Measurements from ENCODE around the gene TTC22.

Gene TTC22

DNA sequence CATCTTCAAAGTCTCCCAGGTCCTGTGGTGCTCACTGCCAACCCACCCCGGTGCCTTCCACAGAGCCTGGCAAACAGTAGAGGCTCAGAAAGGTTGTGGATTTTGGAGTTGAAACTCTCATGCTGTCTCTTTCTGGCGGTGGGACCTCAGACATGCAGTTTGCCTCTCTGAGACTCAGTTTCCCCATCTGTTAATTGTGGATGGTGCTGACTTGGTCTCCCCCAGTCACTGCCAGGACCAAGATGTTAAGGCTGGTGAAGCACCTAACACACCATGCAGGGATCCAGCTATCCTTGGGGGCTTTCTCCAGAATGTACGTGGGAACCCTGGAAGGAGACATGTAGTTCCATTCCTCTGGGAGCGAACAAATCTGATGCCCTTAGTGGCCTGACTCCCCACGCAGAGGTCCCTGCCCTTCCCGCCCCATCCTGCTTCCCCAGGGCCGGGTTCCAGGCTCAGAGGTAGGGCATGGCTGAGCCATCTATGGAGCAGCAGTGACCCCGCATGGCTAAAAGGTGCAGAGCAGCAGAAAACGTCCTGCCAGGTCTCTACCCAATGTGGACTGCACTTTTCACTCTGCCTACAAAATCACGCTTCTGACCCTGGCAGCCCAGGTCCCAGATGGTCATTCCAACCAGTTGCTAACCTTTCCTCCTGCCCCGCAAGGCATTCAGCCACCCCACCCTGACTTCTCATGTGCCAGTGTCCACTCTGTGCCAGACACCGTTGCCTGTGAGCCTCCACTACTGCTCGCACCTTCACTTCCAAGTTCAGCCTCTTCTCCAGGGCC is 9.2 kb upstream of the TTC22 start:
- in situ Hi-C loops (cut with MboI; ENCODE audit: low sequenced_read_pairs): no loop called here

DNA sequence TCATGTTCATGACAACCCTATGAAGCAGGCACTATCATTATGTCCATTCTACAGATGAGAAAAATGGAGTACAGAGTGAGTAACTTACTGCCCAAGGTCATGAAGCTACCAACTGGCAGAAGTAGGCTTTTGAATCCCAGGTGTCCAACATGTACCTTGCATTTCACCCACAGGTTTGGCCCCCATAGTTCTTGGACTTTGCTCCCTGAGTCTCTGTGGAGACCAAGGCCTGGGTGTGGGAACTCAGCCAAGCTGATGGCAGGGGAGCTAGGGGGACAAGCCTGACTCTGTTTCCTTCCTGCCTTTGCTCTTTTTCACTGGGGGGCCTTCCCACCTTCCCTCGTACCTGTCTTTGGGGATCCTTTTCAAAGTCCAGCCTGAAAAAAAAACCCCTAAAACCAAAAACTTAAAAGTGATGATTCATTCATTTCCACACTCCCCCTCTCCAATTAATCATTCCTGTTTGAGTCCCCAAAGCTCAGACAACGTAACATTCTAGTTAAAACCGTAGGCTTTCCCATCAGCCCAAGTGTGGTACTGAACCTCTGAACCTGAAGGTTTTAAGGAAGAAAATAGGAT is 8.5 kb upstream of the TTC22 start:
- in situ Hi-C loops (cut with MboI; ENCODE audit: low sequenced_read_pairs): no loop called here

DNA sequence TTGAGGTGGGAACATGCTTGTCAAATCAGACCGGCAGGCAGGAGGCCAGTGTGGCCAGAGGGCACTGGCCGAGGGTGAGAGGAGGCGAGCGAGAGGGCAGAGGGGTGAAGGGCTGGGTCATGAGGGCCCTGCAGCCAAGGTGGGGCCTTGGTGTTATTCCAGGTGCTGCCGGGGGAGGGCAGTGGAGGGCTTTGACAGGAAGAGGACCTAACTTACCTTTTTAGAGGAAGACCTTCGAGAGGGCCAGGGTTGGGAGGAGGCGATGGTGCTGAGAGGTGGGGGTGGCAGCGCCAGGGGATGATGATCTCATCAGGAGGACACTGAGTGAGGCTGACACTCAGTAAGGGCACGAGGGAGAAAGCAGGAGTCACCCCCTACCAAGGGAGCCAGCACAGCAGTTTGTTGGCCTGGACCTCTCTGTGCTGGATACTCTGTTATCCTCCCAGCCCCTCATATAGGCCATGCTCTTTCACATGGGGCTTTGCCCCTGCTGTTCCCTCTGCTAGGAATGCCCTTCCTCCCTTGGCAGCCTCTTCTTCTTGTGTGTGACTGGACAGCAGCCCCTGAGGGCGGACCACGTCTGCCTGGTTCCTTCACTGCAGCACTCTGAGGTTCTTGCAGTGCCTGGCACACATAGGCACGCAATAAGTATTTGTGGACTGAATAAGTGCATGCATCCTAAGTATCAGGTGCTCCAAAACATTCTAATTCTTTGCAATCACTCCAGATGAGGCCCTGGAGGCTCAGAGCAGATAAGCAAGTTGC is 7.5 kb upstream of the TTC22 start:
- in situ Hi-C loops (cut with MboI; ENCODE audit: low sequenced_read_pairs): no loop called here

DNA sequence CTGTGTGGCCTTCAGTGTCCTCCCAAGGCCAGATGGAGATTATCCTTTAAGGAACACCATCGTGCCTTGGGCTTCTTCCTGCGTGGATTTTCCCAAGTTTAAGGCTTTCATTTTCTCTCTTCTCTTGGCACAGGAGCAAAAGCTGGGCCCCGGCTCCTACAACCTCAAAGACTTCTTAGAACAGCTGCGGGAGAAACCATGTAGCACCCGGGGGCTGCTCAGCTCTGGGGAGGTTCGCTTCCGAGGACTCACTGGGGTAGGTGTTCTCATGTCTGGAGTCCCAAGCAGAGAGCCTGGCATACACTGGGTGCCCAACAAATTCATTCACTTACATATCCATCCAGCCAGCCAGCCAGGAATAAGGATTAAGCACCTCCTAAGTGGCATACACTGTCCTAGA is 6.6 kb upstream of the TTC22 start:
- in situ Hi-C loops (cut with MboI; ENCODE audit: low sequenced_read_pairs): no loop called here

DNA sequence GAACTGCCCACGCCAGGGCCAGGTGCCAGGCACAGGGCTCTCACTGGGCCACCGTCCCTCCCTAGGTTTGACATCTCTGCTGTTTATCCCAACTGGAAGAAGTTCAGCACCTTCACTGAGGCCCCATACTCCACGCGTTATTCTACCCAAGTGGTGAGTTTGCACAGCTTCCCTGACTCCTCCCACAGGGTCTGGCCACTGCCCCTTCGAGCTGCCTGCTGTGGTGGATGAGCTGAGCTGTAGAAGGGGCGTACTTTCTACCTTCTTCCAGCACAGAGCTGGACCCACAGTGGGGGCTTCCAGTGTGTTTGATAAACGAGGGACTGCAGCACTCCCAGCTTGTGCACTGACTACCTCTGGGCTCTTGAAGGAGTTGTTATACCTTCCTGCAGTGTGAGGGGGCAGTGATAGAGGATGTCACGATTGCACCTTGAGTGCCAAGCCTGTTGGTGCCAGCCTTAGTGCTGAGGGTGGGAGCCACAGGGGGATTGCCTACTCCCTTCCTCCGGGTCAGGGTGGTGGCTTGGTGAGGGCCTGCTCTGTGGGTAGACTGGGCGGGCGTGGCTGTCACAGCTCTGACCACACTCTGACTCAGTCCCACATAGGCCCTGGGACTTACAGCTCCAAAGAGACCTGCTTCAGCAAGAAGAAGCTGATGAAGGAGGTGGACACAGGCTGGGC is 5.9 kb upstream of the TTC22 start:
- in situ Hi-C loops (cut with MboI; ENCODE audit: low sequenced_read_pairs): no loop called here

DNA sequence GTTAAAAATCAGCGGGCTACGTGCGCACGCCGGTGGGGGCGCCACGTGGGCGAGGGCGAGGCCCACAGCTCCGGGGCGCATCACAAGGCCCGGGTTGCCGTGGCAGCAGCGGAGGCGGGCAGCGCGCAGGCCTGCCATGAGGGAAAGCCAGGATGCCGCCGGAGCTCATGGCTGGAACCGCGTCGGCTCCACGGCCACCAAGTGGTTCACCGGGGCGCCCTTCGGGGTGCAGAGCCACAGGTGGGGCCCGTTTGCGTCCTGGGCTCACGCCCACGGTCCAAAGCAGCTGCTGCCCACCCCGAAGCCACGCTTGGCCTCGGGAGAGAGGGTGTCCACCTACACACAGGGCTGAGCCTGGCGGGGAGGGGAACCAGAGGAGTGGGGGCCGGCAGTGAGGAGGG is 4.9 kb upstream of the TTC22 start:
- in situ Hi-C loops (cut with MboI; ENCODE audit: low sequenced_read_pairs): no loop called here

DNA sequence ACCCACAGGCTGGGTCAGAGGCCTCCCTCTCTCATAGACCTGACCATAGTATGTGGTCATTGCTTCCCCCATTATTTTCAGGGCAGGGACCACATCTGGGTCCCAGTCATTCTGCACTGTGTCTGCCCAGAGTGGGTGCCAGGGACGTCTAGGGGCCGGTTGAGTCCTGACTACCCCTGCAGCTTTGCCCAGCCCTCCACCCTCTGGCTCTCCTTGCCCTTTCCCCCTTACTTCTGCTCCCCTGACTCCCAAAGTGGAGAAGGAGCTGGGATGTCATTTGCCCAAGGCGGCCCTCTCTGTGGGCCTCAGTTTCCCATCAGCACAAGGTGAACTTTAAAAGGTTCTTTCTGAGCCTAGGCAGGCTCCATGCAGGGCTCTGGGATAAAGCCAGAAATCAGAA is 4.3 kb upstream of the TTC22 start:
- in situ Hi-C loops (cut with MboI; ENCODE audit: low sequenced_read_pairs): no loop called here

DNA sequence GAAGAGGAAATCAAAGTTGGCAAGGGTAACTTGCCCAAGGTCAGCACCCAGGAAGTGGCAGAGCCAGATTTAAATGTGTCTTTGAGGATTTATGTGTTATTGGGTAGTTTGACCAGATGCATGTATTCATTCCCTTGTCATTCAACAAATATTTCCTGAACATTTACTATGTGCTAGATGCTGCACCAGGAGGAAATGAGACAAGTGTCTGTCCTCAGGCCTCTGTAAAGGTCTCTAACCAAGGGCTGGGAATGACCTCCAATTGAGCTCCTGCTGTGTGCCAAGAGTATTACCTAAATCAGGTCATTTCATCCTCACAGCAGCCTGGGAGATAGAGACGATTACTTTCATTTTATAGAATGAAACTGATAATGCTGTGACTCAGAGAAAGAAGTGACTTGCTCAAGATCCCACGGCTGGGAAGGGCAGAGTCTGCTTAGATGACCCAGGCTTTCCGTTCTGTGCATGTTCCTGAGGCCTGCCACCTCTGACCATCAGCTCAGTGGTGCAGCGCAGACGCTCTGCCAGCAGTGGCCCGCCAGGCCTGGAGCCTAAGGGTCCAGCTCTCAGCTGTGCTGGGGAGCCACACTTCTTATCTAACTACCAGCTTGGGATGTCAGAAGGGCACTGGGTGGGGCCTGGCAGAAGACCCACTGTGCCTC is 3.5 kb upstream of the TTC22 start:
- in situ Hi-C loops (cut with MboI; ENCODE audit: low sequenced_read_pairs): no loop called here

DNA sequence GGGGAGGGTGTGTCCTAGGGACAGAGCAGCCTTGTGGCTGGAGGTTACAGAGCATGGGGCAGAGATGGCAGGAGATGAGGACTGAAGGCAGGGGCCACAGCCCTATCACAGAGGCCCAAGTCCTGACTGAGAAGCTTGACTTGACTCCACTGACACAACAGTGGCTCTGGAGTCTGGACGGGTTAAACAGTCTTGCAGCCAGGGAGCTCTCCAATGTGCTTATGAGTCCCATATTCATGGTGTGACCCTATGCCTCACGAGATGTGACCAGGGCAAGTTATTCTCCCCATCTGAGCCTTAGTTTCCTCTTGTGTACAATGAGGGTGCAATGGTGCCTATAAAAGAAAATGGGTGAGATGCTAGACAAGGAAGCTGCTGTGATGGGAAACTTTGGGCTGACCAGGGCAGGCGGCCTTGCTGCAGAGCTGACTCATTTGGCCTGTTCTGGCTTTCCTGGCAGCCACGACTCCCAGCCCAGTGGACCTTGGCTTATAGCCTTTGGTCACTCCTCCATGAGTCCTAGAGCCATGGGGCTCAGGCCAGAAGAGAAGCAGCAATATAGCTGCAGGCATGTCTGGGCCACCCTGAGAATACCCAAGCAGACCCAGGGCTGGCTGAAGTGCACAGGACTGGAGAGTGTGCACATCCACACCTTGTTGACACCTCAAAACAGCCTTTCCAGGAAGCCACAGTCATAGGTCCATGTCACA is 2.8 kb upstream of the TTC22 start:
- in situ Hi-C loops (cut with MboI; ENCODE audit: low sequenced_read_pairs): no loop called here

DNA sequence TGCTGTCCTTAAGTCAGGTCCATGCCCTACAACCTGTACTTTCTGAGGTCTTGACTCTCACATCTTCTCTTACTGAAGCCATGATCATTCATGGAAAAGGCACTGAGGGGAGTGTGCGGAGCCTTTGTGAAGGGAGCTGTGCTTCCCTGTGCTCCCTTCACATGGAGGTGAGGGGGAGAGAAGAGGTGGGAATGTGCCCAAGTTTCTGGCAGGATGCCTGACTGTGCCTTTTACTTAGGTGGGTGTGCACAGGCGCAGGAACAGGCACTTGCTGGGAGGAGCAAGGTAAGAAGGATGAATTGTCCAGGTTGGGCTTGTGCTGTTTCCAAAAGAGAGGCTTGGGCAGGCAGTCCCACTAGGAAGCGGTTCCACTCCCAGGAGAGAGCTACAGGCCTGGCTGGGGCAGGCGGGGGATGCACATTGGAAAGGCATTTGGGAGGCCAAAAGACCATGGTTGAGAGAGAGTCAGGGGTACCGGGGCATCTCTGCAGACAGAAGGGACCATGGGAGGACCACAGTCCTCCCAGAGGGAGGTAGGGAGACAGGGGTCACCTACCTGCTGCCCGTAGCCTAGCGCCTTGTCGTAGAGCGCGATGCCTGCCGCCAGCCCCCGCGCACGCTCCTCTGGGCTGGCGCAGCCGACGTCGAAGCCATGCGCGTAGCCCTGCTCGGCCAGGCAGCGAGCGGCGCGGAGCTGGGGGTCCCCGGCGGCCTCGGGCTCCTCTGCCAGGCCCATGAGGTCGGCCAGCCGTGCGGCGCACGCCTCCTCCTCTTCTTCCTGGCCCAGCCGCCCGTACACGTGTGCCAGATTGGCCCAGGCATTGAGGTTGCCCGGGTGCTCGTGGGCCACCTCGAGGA is 853 bp downstream of the TTC22 start:
- in situ Hi-C loops (cut with MboI; ENCODE audit: low sequenced_read_pairs): no loop called here

DNA sequence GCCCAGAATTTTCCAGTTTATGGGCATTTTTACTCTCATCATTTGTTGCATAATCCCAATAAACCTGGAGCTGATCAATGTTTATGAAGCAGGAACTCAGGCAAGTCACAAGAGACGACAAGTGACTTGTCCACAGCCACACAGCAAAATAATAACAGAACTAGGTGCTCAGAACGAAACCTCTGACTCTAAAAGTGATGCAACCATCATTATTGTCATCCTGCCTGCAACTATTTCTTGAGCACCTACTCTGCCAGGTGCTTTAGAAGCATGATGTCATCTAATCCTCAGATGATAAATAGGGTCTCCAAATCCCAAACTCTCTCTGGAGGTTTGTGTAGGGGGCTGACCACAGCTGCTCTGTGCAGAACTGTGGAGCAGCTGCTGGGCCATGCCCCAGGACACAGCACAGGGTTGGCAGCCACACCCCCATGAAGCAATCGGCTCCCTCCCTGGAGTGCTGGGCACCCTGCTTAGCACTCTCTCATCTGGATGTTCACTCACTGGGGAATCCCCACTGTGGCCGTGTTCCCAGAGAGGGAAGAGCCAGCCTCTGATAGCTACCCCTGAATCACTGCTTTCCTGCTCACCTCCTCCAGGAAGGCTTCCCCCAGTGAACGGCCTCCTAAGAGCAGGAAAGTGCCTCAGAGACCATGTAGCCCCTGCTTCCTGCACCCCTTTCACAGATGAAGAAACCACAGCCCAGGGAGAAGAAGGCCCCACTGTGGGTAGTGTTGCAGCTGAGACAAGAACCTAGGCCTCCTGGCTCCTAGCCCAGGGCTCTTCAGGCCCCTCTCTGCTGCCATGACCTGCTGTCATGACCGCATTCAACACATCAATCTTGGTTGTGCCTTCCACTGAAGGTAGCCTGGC is 2.1 kb downstream of the TTC22 start:
- in situ Hi-C loops (cut with MboI; ENCODE audit: low sequenced_read_pairs): loop anchor here (25.0 kb wide), 1 partner anchor 737 kb away; the partner anchor contains the start of genes TCEANC2 and TMEM59

DNA sequence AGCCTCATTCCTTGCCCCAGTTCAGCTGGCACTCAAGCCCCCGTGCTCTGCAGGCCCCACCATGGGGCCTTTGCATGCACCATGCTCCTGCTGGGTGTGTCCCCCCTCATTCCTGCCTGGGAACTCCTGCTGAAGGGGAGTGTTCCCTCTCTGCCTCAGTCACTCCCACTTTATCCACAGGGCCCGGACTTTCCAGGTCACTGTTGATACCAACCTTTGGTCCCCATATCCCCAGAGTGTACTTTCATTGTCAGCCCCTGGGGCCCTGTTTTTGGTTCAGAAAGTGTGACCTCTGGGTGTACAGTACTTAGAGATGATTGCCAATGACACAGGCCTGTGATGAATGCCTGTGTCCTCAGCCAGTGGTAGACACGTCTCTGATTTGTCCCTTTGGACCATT is 2.9 kb downstream of the TTC22 start:
- in situ Hi-C loops (cut with MboI; ENCODE audit: low sequenced_read_pairs): loop anchor here (25.0 kb wide), 1 partner anchor 736 kb away; the partner anchor contains the start of genes TCEANC2 and TMEM59

DNA sequence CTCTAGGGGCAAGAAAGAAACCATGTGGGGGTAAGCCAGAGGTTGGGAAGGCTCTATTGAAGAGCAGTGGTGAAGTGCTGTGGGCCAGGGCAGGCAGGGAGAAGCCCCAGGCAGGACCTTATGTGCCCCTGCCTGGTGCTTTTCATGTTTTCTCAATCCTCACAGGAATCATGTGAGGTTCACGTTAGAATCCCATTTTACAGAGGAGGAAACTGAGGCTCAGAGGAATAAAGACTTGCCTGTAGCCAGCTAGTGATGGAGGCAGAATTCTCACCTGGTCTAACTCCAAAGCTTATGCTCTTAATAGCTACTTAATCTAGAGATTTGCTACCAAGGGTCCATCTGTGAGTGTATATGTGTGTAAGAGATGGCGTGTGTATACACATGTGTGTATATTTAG is 4.2 kb downstream of the TTC22 start:
- in situ Hi-C loops (cut with MboI; ENCODE audit: low sequenced_read_pairs): loop anchor here (25.0 kb wide), 1 partner anchor 735 kb away; the partner anchor contains the start of genes TCEANC2 and TMEM59

DNA sequence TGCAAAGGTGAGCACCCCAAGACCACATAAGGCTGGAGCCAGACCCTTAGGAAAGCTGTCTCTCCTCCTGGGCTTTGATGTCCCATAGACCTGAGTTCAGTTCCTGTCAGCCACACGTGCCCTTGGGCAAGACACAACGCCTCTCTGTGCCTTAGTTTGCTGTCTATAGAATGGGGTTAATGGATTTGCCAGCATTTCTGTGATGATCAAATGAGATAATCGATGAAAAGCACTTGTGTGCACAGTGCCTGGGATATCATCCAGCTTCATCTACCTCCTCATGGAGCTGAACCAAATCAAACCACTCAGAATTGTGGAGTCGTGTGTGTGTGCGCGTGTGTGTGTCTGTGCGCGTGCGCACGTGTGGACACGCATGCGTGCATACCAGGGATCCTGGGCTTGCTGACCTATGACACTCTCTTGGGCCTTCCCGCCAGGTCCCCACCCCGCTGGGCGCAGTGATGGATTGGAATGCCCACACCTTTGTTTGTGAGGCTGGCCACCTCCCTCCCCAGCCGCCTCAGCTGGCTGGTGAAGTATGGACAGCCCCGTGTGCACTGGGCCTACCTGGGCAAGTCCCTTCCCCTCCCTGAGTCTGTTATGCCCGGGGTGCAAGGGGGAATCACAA is 5.2 kb downstream of the TTC22 start:
- in situ Hi-C loops (cut with MboI; ENCODE audit: low sequenced_read_pairs): loop anchor here (25.0 kb wide), 1 partner anchor 734 kb away; the partner anchor contains the start of genes TCEANC2 and TMEM59

DNA sequence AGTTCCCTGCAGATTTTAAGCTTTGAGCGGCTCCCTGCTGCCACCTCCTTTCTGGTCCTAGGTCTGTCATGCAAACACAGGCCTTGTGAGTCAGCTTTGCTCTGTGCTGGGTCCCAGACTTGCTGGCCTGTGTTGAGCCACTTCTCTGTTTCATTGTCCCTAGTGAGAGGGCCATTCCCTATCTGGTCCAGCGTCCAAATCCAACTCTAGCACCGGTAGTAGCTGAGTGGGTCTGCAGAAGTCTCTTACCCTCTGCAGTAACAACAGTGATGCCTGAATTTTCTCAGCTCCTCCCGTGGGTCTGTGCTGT is 5.8 kb downstream of the TTC22 start:
- in situ Hi-C loops (cut with MboI; ENCODE audit: low sequenced_read_pairs): loop anchor here (25.0 kb wide), 1 partner anchor 733 kb away; the partner anchor contains the start of genes TCEANC2 and TMEM59

DNA sequence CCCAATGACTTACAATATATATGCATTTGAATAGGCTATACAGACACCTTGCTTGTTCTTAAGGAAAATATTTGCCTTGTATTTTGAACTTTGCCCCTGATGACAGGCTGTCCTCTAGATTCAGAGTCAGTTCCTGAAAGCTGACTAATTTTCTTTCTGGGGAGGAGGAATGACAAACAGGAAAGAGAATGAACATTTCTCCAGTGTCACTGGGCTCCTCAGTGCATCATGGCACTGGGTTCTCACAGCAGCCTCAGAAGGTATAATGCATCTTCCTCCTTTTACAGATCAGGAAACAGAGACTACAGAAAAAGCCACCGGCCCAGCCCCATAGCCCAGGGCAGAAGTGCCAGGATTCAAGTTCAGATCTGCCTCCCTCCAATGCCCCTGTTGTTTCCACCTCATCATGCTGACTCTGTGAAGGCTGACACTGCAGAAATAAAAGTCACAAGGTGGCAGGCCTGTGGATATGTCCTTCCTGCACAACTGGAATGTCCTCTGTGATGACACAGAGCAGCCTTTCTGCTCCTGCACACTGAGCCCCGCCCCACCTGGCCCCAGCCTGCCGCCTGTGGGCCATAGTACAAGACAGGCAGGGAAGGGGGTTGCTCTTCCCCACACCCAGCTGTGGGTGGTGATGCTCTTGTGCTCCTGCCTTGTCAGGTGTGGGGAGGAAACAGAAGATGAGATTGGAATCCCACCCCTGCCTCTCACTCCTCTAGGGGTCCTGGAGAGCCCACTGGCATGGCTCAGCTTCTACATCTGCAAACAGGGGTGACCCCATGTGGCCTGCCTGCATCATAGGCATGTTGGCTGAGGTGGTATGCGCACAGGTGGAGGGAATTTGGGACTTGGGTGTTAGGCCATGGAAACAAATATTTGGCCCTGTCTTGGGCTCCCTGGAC is 6.4 kb downstream of the TTC22 start:
- in situ Hi-C loops (cut with MboI; ENCODE audit: low sequenced_read_pairs): loop anchor here (25.0 kb wide), 1 partner anchor 732 kb away; the partner anchor contains the start of genes TCEANC2 and TMEM59

Measured in HL-60/S4 treated with phorbol 12-myristate 13-acetate at 8.2 ng/mL for 4 days and 3 days (cell line).